Stimulated activated naive CD8-positive, alpha-beta T cell treated with anti-CD3 and anti-CD28 coated beads, Interleukin-15, Interleukin-2, amounts not matched to agents 100 U/mL and 50 U/mL, for 24 hours (primary cell): ENCODE measurements around the gene CHSY3.

Experiments used
- ATAC-seq: fragments of 150-1000 bp; cut with Tn5 transposase; one replicate; pipeline ENCODE4 v1.10.0; 2021
- DNase-seq: peaks from one replicate; pipeline ENCODE4 v3.0.0; 2021

CHSY3 gene

DNA sequence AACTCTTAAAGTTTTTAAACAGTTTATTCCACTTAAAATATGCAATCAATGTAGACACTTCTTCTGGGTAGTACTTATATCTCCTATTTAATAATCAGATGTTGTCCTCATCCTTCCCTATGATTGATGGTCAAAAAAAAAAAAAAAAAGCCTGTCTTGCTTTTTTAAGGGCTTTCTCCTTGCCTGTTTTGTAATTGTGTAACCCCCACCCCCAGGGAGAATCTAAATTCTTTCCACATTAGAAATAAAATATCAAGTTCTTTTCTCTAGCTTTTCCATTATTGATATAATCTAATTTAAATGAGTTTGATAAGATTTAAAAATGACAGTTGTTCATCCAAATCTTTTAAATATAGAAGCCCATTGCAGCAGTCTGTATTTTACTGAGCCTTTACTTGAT, 119.7 kb downstream of the CHSY3 start:
- ATAC-seq = no peak
- no peak for DNase-seq

DNA sequence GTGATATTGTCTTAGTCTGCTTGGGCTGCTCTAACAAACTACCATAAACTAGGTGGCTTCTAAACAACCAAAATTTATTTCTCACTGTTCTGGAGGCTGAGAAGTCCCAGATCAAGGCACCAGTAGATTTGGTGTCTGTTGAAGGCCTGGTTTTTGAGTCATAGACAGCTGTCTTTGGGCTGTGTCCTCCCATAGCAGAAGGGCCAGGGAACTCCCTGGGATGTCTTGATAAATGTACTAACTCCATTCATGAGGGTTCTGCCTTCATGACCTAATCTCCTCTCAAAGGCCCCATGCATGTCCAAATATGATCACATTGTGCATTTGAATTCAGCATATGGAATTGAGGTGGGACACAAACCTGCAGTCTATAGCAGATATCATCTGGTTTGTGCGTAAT, 121.2 kb downstream of the CHSY3 start:
- no peak for ATAC-seq
- DNase-seq = no peak

DNA sequence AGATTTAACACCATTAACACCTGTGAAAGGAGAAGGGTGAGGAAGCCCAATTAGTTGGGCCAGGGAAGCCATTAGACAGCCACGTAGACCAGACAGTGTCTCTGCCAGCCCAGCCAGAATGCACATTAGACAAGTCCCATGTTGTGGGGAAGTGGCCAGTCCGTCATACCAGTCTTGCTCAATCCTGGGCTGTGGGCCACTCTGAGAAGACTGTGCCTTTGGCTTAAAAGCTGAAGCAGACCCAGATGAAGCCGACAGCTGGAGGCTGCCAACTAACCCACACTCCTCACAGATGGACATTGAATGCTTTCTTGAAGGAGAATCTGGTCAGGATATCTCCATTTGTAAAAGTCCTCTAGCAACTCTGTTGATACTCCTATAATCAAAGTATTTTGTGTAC, 128.5 kb downstream of the CHSY3 start:
- ATAC-seq (no peak), DNase-seq (no peak)

DNA sequence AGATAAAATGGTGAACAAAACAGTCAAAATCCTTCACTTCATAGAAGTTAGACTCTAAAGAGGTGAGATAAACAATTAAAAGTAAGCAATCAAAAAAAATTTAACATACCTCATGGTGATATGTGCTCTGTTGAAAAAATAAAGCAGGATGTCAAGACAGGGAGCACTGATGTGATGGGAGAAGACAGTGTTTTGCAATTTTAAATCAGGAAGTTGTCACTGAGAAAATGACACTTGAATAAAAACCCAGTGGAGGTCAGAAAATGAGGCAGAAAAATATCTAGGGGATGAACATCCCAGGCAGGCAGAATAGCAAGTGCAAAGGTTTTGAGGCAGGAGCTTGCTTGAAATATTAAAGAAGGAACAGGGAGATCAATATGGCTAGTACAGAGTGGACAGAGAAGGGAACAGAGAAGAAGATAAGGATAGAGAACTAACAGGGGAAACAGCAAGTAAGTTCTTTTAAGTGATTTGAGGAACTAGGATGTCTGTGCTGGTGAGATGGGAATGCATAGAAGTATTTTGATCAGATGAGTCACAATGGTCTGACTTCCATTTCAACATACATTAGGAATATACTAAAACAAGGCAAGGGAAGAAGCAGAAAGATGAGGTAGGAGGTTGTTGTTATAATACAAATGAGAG, 130.4 kb downstream of the CHSY3 start:
- ATAC-seq (no peak), DNase-seq (no peak)

DNA sequence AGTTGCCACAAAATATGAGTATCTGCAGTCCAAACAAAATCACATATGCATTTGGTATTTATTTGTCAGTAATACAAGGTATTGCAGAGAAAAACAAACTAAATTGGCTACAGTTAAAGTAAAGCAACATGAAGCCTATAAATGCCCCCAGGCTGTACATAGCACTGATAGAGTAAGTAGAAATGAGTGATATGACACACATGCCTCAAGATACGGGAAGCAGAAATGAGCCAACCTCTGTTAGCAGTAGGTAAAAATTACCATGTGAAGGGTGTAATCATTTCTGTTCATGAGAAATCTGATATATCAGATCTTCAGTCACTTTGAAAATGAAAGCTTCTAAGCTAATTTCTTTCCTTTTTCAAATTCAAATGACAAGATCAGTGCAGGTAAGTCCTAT, 131.1 kb downstream of the CHSY3 start:
- ATAC-seq = no peak

DNA sequence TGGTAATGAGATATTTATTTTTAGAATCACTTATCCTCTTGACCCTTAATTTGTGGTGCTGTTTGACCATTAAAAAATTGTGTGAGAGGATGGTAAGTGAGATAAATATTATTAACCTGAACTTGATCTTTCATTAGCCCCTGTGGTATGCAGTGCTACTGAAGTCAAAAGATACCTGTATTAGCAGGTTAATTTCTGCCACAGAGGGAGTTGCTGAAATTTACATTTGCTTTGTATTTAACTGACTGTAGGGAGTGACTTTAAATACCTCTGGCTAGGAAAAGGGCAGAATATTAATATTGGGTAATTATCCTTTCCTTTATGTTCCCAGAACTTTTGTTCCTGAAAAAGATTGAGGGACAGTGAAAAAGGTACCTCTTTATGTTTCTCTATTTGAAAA, 133.6 kb downstream of the CHSY3 start:
- DNase-seq (no peak), ATAC-seq (no peak)

More for the DNA sequence above, 131.1 kb downstream of the CHSY3 start:
- no peak for DNase-seq

DNA sequence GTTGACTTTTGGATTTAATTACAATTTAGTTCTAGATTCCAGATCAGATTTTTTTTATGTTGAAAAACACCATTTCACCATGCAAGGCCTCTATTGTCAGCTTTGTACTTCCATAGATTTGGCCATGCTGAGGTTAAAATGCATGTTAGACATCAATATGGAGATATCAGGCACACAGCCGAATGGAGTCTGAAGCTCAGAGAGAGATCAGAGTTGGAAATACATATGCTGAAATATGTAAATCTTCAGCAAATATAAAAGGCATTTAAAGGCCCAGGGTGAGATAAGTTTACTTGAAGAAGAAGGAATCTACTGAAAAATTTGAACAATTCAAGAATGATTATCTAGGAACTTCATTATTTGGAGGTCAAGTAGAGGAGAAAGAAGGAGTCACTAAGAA, 139.6 kb downstream of the CHSY3 start:
- DNase-seq = no peak
- ATAC-seq = no peak

DNA sequence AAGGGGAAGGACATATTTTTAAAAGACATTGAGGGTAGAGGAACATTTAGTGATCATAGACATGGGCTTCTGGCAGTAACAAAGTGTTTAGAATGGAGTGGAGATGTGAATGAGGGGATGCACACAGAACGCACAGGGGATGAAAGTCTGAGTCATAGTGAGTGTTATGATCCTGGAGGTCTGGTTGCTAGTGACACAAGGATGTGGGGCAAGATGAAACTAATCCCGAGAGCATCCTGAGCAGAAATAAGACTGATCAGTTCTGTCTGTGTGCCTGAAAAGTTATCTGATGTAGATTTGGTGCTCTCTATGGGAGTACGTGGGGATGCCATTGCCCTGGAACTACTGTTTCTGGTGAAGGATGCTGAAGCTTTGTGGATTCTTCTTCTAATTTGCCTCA, 141.1 kb downstream of the CHSY3 start:
- DNase-seq (no peak), ATAC-seq (no peak)

DNA sequence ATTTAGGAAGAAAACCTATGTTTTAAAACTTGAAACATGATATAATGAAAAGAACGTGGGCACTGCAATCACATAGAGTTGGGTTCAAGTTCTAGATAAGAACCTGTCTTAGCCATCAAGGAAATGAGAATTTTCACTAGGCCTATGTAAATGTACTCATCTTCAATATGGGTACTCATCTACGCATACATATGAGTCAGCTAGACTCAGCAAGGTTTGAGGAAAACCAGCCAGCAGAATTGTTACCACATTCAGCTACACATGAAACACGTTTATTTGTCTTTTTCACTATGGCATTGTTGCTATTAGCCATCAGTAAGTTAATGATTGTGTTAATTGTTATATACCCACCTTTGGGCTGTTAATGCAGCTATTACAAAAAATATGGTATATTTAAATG, 146.3 kb downstream of the CHSY3 start:
- DNase-seq = no peak
- no peak for ATAC-seq

DNA sequence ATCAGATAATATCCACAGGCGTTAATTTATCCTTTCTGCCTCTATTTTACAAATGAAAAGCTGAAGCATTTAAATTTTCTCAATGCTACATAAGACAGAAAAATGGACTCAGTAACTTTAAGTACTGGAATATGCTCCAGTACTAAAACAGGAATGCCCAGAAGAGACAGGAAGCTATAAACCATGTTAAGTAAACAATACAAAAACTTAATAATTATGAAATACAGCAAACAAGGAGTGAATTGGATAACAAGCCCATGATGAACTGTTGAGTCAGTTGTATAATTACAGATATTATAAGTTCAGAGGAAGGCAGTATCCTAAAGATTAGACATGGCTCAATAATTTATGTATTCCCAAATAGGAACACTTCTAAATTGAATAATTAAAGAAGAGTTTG, 148.5 kb downstream of the CHSY3 start:
- DNase-seq (no peak), ATAC-seq (no peak)

DNA sequence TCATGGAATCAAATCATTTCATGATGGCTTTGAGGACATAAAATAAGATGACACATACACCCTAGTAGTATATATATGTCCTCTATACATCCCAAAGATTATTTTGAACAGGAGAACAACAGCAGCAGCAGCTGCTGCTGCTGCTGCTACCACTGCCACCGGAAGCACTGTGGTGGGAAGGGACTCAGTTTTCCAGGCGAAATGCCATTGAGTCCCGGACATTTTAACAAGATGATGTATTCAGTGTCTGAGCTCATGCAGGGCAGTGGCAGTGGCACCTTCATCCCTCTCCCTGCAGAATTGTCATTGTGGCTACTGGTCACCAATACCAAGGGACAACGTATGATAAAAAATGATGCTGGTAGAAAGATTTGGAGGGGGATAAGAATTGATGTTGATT, 151.3 kb downstream of the CHSY3 start:
- DNase-seq = no peak
- no peak for ATAC-seq

DNA sequence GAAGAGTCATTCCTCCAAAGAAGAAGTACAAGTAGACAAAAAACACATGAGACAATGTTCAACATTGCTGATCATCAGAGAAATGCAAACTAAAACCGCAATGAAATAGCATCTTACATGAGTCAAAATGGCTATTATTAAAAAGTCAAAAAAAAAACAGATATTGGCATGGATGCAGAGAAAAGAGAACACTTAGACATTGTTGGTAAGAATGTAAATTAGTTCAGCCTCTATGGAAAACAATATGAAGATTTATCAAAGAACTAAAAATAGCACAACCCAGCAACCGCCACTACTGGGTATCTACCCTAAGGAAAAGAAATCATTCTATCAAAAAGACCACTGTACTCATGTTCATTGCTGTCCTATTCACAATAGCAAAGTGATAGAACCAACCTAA, 157.5 kb downstream of the CHSY3 start:
- no peak for DNase-seq
- ATAC-seq = no peak

DNA sequence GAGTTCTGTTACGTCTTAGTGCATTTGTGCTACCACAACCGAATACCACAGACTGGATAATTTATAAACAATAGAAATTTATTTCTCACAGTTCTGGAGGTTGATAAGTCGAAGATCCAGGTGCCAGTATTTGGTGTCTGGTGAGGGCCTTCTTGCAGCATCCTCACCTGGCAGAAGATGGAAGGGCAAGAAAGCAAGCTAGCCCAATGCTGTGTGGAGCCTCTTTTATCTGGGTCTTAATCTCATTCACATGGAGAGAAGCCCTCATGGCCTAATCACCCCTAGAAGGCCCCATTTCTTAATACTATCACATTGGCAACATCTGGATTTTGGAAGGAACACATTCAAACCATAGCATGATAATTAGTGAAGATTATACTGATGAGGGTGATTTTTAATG, 159.3 kb downstream of the CHSY3 start:
- ATAC-seq (no peak), DNase-seq (no peak)

DNA sequence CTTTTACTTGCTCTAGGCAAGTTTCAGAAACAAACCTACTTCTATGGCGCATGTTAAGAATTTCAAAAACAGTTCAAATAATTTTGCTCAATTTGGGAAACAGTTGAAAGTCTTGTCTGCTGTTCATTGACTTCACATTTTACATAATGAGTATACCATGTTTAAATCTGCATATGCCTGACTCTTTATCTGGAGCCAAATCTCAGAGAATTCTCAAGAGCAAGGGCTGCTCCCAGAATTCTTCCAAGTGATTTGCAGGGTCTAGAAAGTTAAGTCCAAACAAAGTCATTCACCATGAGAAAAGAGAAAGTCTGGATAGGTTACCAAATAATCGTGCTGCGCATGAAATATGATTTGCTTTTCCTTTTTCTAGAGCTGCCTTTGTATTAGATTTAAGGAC, 160.2 kb downstream of the CHSY3 start:
- ATAC-seq (no peak), DNase-seq (no peak)

DNA sequence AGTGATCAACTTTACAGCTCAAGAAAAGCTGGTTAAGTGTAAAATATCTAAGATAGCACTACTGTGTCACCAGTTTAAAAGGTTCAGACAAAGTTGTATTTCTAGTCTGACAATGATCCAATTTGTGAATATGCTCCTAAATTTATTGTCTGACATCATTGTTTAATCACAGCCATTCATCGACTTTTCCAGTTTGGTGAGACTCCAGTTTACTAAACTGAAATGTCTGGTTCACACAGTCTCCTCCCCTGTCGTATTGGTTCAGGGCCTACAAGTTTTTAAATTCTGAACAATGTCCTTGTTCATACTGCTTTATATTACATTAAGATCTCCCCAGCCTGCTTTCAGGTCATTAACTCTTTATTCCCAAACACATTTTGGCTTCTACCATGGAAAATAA, 161.4 kb downstream of the CHSY3 start:
- DNase-seq = no peak
- ATAC-seq = no peak

DNA sequence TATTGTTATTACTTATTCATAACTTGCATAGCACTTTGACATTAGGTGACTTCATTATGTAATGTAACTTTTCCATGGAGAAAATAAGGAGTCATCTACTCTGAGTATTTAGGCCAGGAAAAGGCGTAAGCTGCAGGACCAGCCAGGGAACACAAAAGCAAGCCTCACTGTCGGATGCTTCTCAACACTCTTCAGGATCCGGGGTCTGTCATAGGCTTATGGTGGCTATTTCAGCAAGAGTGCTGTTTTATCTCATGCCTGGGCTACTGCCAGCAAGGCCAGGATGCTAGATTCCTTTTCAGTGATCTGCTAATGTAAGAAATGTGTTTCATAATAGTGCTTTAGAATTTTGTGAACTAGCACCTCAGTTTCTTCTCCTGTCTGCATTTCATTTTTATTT, 162.4 kb downstream of the CHSY3 start:
- no peak for DNase-seq
- ATAC-seq = no peak

DNA sequence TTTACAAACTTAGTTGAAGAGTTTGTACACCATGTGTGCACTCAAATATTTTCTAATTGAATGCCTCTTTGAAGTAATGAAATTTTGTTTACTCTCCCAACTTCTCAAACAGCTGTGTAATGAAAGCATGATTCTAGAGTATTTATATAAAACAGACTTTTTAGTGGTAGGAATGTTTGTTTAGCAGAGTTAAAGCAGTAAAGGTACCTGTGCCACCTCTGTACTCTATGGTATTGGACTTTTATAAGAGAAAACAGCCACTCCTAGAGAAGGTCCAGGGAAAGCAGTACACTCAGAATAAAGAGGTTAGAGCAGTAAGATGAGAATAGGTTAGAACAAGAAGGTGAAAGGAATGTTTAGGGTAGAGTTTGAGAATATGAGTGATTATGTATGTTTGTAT, 163.1 kb downstream of the CHSY3 start:
- no peak for ATAC-seq

DNA sequence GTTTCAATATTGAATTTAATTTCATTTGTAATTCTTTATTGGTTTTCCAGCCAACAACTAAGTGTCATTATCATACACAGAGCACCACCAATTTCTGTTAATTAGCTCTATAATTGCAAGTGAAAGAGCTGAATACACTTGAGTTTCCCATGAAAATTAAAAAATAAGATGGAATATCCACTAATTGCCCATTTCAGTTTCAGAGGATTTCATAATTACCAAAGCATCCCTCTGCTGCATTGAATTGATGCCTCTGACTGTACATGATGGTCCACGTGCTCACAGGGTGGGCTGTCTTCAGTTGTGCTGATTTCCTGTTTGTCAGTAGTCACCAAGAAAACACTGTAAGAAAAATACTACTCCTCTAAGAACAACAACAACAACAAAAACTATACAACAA, 163.8 kb downstream of the CHSY3 start:
- ATAC-seq (no peak), DNase-seq (no peak)

More for the DNA sequence above, 163.1 kb downstream of the CHSY3 start:
- DNase-seq = no peak

DNA sequence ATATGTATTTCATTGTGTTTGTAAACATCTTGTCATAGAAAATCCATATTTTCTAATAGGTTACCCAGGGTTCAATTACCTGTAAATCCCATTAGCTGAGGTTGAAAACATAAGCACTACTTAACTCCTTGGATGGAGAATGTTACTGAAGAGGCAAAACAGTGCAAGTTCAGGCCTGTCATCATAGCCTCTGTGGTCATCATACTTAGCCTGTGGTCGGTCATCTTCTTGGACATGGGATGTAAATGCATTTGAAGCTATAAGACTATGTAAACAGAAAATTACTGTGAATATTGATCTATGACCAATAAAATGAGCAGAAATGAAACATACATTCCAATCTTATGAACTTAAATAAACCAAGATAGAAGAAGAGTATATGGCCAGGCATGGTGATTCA, 164.7 kb downstream of the CHSY3 start:
- ATAC-seq = no peak
- DNase-seq = no peak

DNA sequence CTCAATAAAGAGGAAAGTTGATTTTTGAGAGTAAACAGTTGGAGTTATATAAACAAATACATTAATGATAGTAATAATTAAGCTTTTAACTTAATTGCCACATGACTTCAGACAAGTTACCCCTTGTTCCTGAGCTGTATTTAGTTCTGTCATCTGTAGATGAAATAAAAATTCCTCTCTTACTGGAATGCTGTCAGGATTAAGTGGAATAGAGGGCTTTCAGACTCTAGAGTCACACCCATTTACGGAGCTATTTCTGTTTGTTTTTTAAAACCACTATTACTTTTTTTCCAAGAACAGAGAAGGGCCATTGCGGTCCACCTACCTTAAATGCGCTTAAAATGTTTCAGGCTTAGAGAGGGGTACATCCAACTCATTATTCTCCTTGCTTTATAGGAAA, 170.6 kb downstream of the CHSY3 start:
- no peak for DNase-seq
- no peak for ATAC-seq

DNA sequence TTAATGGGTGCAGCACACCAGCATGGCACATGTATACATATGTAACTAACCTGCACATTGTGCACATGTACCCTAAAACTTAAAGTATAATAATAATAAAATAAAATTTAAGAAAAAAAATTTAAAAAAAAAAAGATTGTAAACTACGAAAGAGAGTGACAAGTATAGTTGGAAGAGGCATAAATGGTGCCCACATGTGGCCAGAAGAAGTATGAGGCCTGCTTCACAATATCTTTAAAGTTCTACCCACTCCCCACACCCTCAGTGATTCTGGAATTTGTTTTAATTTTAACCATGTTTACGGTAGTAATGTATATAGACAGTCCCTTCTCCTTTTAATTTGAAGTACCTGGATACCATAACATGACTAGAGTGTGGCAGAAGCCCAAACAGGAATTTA, 172.7 kb downstream of the CHSY3 start:
- DNase-seq = no peak
- no peak for ATAC-seq

DNA sequence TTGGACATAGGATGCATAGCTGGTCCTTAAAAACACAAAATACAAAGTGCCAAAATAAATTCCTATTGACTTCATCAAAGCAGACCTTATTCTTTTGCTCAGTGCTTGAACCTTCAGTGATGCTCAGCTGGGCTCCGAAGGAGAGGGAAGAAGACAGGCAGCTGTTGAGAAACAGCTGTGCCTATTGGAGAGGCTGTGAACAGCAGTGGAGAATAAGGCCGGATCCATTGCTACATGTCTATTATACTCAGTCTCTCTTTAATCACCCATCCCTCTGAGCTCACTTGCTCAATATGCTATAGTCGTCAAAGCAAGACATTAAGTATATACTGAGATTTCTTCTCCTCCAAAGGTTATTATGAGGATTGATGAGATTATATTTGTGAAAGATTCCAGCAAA, 174.4 kb downstream of the CHSY3 start:
- ATAC-seq = no peak
- DNase-seq = no peak

DNA sequence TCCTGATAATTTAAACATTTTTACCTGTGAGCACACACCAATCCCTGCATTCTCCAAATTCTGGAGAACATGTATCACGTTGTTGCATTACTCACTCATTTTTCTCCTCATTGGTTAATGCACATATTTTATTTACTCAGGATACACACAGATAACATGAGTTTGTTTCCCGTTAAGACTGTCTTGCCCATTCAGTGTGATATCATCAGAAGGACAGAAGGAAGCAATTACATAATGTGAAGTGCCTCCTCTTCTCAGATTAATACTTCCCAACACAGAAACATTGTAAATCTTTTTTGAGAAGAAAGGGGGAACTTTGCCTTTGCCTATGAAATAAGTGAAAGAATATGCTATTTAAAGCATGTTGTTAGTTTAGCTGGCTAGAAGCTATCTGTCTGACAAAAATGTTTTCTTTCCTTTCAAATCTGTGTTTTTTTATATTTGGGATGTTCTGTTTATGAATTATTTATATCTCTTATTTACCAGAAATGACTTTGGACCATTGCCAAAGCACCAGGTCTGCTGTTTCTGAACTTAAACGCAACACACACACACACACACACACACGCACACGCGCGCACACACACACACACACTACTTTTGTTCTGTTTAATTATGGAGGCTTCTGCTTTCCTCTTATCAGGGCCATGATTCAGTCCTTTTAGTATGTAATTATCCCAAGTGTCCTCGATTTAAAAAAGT, 186.5 kb downstream of the CHSY3 start:
- no peak for DNase-seq
- no peak for ATAC-seq

DNA sequence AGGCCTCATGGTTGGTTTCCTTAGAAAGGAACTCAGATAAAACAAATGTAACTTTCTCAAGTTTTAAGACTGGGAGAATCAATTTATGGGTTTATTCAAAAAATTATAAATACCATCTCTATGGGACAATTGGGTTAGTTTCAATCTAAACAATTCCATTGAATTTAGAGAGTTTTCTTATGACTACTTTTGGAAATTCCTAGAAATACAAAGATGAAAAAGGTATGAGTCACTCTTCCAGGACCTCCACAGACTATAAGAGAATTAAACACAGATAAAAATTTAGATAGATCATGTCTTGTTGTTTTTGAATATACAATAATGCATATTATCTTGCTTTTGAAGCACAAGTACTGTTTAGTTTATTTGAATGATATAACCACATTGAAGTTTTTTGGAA, 188.7 kb downstream of the CHSY3 start:
- DNase-seq = no peak
- ATAC-seq = no peak
